HG02885 (cell line): ENCODE measurements around the gene ACTN2.

Experiments used
- ATAC-seq: cut with Tn5 transposase; IDR thresholded peaks from one replicate; pipeline ENCODE4 v1.9.1; 2021; ENCODE audit warnings: mild to moderate bottlenecking; ENCODE audit not compliant: unreplicated experiment, poor library complexity

The ACTN2 gene

DNA sequence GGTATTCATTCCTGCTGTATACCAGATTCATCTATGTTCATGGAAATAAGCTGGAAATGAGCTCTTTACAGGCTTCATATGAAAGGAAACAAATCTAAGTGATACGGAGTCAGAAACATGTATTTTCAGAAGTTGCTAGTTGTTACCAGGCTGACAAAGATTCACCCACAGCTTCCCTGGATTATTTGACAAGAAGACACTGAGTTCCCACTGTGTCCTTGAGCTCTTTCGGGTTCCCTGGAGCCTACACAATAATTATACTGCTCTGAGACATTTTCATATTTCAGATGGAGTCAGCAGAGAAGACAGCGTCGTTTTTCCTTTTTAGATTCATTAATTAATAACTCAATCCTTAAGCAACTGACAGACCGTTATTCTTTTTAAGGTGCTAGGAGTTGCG lies 79.5 kb downstream of the ACTN2 start:
- no peak for ATAC-seq

DNA sequence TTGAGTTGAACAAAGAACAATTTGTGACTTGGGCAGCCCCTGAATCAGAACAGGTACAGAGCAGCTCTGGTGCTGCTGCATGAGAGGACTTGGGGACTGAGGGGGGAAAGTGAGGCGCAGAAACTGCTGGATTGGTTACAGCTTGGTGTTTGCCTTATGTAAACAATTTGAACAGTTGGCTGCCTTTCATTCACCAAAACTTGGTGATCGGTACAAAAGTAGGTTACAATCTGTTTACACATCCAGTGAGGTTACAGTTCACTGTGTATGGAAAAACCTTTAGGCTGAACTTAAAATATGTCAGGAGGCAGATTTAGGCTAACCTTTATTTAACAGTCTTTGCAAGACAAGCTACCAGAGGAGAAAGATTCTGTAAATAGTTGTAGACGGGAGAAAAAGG lies 80.2 kb downstream of the ACTN2 start:
- ATAC-seq = no peak

- ATAC-seq = no peak
Measured at GRCh38 chr1:236767276-236767675, 81.0 kb downstream of the ACTN2 start.

DNA sequence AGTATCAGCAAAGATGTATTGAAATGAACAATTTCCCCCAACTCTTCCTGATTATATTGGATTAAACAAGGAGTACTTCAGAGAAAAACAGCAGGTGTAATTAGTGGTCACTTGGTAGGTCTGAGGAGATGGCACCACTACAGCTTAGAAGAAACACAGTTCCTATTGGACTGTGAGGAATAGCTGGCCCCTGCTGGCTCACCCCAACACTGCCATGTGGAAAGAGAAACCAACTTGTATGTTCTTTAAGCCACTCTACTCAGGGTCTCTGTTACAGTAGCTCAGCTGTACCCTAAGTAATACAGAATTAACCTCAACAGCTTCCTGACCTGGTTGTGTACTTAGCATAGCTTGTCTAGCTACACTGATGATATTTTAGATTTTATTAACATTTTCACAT lies 82.3 kb downstream of the ACTN2 start:
- ATAC-seq = no peak

- ATAC-seq = no peak
Measured at GRCh38 chr1:236773919-236774318, 87.6 kb downstream of the ACTN2 start.

DNA sequence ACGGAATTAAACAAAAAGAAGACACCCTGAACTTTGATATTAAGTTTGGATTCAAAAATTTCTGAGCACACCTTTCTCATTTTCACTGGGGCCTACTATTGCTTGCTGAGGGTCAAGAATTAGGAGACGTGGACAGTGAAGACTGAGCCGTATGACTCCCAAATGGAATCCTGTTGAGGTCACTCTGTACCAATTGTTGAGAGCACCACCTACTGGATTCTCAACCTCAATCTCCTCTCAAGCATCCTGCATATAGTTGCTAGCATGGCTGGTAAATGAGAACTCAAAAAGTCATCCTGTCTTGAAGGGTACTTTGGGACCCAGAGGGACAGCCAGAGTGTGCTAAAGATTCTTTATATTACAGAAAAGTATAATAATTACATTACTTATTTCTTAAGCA lies 88.6 kb downstream of the ACTN2 start:
- no peak for ATAC-seq

DNA sequence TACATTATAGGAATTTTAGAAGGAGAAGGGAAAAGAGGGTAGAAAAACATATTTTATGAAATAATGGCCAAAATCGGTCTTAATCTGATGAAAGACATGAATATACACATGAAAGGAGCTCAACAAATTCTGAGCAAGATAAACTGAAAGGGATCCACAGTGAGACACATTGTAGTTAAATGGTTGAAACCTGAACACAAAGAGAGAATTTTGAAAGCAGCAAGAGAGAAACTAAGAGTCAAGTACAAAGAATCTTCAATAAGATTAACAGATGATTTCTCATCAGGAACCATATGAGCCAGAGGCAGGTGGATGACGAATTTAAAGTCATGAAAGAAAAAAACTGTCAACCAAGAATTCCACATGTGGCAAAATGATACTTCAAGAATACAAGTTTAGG lies 93.0 kb downstream of the ACTN2 start:
- no peak for ATAC-seq

DNA sequence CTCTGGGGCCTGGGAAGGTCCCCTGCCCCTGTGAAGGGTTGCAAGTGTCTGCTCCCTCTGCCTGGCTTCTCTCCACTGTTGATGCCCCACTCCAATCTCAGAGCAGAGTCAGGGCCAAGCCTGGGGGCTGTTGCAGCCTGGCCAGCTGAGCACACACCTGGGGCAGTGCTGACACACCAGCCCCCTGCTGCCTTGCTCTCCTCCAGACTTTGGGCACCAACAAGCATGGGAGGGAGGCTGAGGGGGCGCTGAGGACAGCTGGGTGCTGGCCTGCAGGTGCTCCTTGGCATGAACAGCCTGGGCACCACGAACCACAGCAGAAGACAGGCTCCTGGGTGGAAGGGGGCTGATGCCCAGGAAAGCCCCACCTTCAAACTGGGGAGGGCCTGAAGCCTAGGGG lies 99.2 kb downstream of the ACTN2 start:
- no peak for ATAC-seq

DNA sequence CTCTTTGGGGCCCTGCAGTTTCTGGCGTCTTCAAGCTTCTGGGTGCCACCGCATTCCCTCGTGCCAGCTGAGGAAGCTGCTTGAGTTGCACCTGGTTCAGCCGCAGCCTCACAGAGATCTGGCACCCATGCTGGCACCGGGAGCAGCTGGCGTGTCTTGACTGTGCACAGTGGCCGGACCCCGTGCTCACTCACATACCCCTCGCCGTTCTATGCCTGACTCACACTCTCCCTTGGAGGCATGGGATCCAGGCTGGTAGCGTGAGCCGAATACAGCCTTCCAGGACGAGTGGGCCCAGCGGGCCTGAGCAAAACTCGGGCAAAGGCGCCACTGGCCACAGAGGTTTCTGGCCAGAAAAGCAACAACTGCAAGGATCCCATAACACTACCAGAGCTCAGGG lies 100.2 kb downstream of the ACTN2 start:
- ATAC-seq = no peak

GRCh38 chr1:236794585-236795034 lies 108.3 kb downstream of the ACTN2 start:
- ATAC-seq = no peak

- peak; percentile 96 for ATAC-seq
Measured at GRCh38 chr1:236795035-236795756, 108.9 kb downstream of the ACTN2 start, which contains the start of gene MTR. MTR (plus strand) TSS chr1:236795292; CDS start chr1:236795704, 412 bp downstream.

GRCh38 chr1:236795757-236796667 lies 109.7 kb downstream of the ACTN2 start:
- peak; percentile 37 for ATAC-seq

DNA sequence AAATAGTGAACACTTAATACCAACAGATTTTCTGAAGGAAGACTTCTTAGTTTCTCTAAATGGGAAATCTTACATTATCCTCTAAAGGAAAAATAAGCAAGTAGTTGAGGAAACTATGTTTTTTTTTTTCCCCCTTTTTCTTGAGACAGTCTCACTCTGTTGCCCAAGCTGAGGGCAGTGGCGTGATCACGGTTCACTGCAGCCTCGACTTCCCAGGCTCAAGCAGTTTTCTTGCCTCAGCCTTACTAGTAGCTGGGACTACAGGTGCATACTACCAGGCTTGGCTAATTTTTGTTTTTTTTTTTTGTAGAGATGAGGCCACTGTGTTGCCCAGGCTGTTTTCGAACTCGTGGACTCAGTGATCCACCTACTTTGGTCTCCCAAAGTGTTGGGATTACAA lies 112.7 kb downstream of the ACTN2 start:
- ATAC-seq = no peak

- no peak for ATAC-seq
Measured at GRCh38 chr1:236800002-236800620, 113.8 kb downstream of the ACTN2 start.

DNA sequence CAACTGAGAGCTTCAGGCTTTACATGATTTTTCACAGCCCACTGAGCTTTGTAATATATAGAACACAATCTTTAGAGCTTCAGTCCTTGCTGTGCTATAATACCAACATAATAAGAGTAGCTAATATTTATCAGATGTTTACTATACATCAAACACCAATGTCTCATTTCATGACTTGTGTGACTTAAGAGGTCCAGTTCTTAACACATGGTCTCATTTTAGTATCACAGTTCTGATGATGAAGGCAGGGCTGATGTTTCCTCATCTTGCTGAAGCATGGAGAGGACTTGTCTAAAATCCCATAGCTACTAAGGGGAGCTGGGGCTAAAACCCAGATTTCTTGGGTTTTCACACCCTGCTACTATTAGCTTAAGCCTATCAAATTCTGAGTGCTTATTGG lies 114.3 kb downstream of the ACTN2 start:
- no peak for ATAC-seq

DNA sequence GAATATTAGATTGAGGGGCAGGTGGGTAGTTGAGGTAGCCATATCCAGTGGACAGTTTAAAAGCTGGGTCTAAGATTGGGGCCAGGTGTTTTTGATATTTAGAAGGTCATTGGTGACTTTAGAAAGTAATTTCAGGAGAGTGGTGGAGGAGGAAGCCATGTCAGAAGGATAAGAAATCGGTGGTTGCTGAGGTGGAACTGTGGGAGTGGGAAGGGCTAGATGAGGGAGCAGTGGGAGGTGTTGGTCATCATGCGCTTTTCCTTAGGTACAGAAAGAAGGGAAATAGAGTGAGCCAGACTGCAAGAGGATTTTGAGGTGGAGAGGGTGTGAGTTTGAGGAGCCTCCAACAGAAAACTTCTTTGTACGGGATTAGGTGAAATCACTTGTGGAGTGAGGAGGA lies 116.0 kb downstream of the ACTN2 start:
- ATAC-seq = no peak

DNA sequence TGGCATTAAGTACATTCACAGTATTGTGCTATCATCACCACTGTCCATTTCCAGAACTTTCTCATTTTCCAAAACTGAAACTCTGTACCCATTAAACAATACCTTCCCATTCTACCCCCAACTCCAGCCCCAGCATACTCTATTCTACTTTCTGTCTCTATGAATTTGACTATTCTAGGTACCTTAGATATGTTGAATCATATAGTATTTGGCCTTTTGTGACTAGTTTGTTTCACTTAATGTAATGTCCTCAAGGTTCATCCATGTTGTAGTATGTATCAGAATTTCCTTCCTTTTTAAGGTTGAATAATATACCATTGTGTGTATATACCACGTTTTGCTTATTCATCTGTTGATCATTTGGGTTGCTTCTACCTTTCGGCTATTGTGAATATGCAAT lies 120.3 kb downstream of the ACTN2 start:
- no peak for ATAC-seq

GRCh38 chr1:236808005-236808404 lies 121.7 kb downstream of the ACTN2 start:
- ATAC-seq = no peak

- ATAC-seq = no peak
Measured at GRCh38 chr1:236808564-236809130, 122.3 kb downstream of the ACTN2 start.

DNA sequence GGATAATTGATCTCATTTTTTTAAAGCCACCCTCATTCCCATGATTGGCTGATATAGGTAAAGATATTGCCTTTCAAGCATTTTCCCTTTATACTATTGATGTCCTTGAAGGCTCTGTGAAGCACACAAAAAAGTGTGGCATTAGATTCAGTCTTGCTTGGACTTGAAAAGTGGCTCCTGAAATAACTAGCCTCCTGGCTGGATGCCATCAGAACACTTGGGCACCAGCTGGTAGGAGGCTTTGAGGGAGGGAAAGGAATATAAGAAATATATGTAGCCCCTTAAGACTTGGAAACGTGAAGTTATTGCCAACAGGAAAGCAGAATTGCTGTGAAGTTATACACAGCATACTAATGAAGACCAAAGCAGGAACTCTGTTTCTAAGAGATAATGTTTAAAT lies 122.8 kb downstream of the ACTN2 start:
- no peak for ATAC-seq

DNA sequence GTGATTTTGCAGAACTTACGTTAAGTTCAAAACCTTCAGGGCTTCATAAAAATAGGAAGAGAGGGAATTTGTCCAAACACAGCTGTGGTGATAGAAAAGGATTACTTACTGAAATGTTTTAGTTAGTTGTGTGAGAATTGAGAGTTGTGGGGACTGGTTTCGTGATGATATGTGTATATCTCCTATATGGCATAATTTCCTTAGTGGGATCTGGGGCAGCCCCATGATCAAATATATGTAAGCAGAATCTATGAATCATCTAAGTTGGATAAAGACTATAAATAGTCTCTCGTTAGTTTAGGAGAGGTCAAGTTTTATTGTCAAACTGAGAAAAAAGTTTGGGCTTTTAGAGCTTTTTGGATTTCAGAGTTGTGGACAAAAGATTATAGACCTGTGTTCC lies 123.7 kb downstream of the ACTN2 start:
- no peak for ATAC-seq
